Loucy (cell line): ENCODE measurements around the gene GABPA.

Source experiments
- EZH2phosphoT487 ChIP-seq: fragments of 200-600 bp; IDR thresholded peaks from 2 replicates; pipeline ENCODE4 v1.6.1; 2018; ENCODE audit warnings: antibody characterized with exemption, mild to moderate bottlenecking, moderate library complexity, borderline replicate concordance
- TF ChIP-seq, protein P1 (sequence below): fragments of 200-600 bp; sonication (generic); conservative IDR thresholded peaks from 2 replicates; pipeline ENCODE4 v1.5.1; 2014; ENCODE audit warnings: mild to moderate bottlenecking, antibody characterized with exemption, low read length

DNA sequence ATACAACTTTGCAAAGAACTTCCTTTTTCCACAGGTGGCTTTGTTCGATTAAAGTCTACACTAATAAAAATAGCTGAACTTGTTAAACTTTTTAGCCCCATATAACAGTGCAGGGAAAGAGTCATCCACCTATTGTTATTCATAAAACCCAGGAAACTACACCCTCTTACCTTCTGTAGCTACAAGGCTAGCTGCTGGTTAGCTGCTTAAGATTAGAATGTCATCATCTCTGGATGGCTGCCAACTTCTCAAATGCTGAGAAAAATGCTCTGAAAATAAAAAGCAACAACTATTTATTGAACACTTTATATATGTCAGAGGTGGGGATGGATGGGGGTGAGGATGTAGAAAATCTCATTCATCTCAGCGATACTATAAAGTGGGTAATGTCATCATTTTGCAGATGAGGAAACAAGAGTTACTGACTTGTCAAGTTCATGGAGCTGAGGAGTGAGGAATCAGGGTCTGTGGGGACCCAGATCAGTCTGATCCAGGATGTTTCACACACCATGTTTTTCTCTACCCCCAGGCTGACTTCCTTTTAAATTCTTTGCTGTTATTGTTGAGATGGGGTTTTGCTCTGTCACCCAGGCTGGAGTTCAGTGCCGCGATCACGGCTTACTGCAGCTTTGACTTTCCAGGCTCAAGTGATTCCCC, 17.2 kb upstream of the GABPA start:
- TF ChIP-seq, protein P1, sequence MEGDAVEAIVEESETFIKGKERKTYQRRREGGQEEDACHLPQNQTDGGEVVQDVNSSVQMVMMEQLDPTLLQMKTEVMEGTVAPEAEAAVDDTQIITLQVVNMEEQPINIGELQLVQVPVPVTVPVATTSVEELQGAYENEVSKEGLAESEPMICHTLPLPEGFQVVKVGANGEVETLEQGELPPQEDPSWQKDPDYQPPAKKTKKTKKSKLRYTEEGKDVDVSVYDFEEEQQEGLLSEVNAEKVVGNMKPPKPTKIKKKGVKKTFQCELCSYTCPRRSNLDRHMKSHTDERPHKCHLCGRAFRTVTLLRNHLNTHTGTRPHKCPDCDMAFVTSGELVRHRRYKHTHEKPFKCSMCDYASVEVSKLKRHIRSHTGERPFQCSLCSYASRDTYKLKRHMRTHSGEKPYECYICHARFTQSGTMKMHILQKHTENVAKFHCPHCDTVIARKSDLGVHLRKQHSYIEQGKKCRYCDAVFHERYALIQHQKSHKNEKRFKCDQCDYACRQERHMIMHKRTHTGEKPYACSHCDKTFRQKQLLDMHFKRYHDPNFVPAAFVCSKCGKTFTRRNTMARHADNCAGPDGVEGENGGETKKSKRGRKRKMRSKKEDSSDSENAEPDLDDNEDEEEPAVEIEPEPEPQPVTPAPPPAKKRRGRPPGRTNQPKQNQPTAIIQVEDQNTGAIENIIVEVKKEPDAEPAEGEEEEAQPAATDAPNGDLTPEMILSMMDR: no peak
- TF ChIP-seq EZH2phosphoT487: no peak
